Hepatocyte (in vitro differentiated cells): ENCODE results near the gene RPTOR.

ENCODE experiments used
- EZH2 ChIP-seq: fragments of 200-600 bp; sonication (generic); IDR thresholded peaks from 2 replicates; pipeline ENCODE4 v1.6.1; 2016; ENCODE audit warnings: antibody characterized with exemption, mild to moderate bottlenecking, borderline replicate concordance
- EZH2phosphoT487 ChIP-seq: fragments of 200-600 bp; sonication (generic); IDR thresholded peaks from one replicate; pipeline ENCODE4 v1.6.1; 2018; ENCODE audit warnings: antibody characterized with exemption, mild to moderate bottlenecking, low read depth, moderate library complexity; ENCODE audit not compliant: unreplicated experiment, severe bottlenecking
- TF ChIP-seq, protein P1 (sequence below): fragments of 200-600 bp; sonication (generic); IDR thresholded peaks from 2 replicates; pipeline ENCODE4 v1.5.1; 2016; ENCODE audit warnings: antibody characterized with exemption, mild to moderate bottlenecking; ENCODE audit not compliant: poor library complexity

DNA sequence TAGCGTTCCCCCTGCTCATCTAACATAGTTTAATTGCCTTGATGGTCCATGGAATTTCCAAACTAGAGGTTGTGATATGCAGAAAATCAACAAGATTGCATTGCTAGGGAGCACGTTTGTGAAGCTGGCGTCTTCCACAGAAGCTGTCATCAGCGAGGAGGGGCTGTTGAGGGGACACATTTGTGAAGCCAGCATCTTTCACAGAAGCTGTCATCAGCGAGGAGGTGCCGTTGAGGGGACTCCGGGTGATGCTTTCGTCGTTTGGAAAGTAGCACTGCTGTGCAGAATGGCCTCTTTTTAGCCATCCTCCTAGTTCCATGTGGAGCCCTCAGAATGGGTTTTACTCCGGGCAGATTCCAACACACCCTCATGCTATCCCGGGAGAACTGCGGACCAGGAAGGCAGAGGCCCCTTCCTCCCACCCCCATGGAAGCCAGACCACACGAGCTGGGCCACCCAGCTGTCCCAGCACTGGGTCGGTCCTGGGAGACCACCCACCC lies 327.4 kb downstream of the RPTOR start:
- TF ChIP-seq, protein P1, sequence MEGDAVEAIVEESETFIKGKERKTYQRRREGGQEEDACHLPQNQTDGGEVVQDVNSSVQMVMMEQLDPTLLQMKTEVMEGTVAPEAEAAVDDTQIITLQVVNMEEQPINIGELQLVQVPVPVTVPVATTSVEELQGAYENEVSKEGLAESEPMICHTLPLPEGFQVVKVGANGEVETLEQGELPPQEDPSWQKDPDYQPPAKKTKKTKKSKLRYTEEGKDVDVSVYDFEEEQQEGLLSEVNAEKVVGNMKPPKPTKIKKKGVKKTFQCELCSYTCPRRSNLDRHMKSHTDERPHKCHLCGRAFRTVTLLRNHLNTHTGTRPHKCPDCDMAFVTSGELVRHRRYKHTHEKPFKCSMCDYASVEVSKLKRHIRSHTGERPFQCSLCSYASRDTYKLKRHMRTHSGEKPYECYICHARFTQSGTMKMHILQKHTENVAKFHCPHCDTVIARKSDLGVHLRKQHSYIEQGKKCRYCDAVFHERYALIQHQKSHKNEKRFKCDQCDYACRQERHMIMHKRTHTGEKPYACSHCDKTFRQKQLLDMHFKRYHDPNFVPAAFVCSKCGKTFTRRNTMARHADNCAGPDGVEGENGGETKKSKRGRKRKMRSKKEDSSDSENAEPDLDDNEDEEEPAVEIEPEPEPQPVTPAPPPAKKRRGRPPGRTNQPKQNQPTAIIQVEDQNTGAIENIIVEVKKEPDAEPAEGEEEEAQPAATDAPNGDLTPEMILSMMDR: no peak
- TF ChIP-seq EZH2 (no peak), EZH2phosphoT487 (no peak)
